ENCODE data around the gene AJUBA.
"Not testable (repeated sequence)": the region's sequence is repeated elsewhere in the genome, so short reads cannot be mapped to it uniquely, and the experiment has no call there.

Gene AJUBA

DNA sequence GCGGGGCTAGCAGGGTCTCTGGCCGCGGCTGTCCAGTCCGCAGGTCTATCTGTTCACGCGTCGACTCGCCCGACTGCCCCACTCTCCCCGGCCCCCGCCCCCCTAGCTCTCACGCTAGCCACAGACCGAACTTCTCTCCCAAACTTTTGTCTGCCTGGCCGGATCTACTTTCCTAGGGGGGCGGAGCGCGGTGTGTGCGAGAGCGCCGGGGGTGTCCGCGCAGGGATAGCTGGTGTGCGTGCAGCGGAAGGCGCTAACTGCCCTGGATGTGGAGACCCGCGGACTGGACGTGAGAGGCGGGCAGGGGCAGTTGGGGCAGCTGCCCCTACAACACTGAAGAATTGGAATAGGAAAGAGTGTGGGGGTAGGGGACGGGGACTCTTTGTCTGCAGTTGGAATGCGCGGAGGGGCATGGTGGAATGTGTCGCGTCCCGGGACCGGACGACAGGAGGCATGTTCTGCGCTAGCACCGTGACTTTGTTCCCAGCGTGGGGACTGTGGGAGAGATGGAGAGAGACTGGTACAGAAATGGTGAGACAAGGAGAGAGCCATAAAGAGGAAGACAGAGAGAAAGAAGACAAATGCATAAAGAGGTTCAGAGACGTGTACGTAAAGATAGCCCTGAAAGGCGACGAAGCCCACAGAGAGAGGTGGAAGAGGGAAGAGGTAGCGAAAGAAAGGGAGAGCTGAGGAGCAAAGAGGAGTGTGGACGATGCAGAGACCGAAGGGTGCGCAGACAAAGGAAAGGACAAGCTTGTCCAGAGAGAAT, at the start of gene AJUBA:
TSS of gene AJUBA (minus strand) at position 75 of the 769 bp plus-strand sequence. CDS start 285 bp downstream, outside the sequence.
- peak; percentile 97 for DNase-seq

DNA sequence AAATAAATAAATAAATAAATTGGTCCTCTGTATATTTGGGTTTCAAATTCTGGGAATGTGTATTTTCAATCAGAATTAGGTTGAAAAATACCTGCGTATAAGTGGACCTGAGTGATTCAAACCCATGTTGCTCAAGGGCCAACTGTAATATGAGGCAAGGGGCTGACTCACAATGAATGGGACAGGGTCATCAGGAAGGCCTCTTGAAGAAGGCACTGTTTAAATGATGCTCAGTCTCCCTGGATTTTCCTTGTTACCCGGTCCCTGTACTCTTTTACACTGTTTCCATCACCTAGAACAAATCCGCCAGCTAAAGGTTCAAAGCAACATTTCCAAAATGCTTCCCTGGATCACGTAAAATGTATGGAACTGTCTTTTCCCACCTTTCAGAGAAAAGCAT, 48.6 kb upstream of the AJUBA start:
- DNase-seq, result no peak

DNA sequence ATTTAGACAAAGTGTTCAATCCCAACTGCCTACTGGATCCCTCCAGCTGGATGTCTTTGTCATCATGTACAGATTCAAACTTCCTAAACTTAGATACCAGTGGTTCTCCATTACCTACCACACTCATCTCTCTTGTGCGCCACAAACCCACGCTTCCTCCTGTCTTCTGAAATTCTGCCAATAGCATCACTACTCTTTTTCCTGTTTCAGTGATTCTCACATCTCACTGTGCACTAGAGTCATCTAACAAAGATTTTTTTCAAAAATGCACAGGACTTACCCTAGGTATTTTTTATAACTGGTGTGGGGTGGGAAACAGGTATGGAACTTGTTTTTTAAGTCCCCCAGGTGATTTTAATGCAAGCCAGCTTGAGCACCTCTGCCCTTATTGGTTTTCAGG, 46.4 kb upstream of the AJUBA start:
- DNase-seq, result no peak

- DNase-seq, result no peak
These were observed 42.9 kb upstream of the AJUBA start for GRCh38 chr14:23025151-23025814.

GRCh38 chr14:23024612-23025075, 42.3 kb upstream of the AJUBA start:
- no peak for DNase-seq

DNA sequence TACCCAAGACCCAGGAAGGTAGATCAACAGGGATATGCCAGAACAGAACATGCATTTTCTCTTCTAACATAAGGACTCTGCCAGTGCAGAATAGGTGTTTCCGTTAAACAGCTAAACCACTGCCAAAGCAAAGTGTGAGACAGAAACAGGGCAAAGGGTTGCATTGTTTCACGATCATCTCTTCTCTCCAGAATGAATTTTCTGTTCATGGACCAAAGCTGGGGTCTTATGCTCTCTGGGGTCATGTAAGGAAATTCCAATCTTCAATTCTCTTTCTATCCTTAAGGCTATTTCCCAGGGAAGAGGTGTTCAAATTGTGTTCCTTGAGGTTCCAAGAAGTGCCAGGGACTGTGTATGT, 41.4 kb upstream of the AJUBA start:
- no peak for DNase-seq

GRCh38 chr14:23023022-23023794, 40.9 kb upstream of the AJUBA start:
- DNase-seq, result no peak

DNA sequence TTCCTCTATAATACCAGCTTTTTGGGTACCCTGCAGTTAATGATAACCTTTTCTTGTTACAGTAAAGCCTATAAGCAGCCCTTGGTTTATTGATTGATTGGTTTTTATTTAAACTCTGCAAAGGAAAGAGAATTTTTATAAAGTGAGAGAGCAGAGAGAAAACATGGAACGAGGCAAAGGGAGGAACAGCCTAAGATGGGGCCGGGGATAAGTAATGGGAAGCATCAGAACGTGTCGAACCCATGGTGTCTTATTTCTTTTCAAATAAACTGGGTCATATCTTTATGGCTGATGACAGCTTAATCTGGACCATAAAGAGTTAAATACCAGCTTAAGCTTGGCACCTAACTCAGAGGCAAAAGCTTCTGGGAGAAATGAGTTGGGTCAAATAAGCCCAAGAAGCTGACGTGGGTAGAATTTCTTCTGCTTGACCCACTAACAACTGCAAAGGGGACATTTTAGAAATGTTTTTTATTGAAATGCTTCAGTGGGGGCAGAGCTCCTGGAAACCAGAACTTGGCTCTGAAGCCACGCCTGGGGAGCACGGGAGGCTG, 39.6 kb upstream of the AJUBA start:
- no peak for DNase-seq

DNA sequence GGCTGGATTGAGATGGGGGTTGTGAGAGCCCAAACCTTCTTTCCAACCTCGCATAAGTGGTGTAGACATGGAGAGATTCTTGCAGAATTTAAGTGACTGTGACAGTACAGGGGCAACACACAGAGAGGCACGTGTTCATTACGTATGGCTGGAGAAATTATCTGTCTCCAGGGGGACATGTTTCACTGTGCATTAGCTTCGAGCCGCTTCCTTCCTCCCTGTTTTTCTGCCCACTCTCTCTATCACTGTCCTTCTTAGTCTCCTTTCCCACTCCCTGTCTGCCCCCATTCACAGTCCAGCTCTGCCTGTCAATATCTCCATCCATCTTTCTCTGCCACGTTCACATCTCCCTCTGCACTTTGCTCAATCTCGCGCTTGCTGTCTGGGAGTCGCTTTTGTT, 39.1 kb upstream of the AJUBA start:
- DNase-seq, result no peak

- DNase-seq, result no peak
These were observed 38.1 kb upstream of the AJUBA start for GRCh38 chr14:23020143-23021128.

DNA sequence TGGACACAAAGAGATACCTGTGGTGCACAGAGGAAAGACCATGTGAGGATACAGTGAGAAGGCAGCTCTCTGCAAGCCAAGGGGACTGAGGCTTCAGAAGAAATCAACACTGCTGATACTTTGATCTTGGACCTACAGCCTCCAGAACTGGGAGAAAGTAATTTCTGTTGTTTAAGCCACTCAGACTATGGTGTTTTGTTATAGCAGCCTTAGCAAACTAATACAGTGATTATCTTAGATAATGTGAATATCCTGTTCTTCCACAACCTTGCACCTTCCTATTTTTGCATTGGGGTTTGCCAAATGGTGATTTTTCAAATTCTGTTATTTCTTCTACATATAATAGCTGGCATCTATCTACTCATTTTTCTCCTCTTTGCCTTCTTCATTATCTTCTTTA, 35.8 kb upstream of the AJUBA start:
- no peak for DNase-seq

DNA sequence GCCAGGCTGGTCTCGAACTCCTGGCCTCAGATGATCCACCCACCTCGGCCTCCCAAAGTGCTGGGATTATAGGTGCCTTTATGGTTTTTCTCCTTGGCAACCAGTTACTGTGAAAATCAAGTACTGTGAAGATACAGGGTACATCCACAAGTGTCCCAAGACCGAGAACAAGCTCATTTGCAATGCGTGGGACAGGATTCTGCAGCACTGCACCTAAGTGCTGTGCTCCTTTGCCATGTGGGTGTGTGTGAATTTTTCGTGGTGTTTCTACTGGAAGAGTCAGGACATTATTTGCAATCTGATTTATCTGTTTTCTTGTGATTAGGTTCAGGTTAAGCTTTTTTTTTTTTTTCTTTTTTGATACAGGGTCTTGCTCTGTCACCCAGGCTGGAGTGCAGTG, 34.7 kb upstream of the AJUBA start:
- DNase-seq, result no peak

- no peak for DNase-seq
These were observed 33.3 kb upstream of the AJUBA start for GRCh38 chr14:23015618-23016017.

DNA sequence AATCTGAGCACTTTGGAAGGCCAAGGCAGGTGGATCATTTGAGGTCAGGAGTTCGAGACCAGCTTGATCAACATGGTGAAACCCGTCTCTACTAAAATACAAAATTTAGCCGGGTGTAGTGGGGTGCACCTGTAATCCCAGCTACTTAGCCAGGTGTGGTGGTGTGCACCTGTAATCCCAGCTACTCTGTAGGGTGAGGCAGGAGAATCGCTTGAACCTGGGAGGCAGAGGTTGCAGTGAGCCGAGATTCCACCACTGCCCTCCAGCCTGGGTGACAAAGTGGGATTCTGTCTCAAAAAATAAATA, 31.4 kb upstream of the AJUBA start:
- not testable (repeated sequence) for DNase-seq

DNA sequence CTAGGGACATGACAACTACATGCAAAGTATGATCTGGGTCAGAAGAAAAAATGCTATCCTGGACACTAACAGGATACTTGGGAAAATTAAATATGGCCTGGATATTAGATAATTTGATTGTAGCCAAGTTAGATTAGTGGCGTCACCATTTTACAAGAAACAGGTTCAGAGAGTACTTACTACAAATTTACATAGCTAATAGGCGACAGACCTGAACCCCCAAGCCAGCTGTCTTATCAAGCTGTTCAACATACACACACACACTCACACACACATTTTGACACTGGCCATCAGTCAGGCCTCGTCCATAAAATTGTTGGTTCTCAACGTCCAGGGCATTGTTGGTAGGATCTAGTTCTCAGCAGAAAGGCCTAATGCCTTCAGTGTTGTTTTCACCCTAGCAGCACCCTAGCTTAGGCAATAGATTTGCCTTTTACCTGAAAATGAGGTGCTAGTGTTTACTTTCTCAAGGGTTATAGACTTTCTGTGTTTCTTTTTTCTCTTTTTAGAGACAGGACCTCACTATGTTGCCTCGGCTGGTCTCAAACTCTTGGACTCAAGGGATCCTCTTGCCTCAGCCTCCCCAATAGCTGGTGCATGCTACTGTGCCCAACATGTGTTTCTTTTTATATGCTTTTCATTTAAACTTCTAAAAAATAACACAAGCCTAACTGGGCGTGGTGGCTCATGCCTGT, 30.9 kb upstream of the AJUBA start:
- DNase-seq, result no peak

DNA sequence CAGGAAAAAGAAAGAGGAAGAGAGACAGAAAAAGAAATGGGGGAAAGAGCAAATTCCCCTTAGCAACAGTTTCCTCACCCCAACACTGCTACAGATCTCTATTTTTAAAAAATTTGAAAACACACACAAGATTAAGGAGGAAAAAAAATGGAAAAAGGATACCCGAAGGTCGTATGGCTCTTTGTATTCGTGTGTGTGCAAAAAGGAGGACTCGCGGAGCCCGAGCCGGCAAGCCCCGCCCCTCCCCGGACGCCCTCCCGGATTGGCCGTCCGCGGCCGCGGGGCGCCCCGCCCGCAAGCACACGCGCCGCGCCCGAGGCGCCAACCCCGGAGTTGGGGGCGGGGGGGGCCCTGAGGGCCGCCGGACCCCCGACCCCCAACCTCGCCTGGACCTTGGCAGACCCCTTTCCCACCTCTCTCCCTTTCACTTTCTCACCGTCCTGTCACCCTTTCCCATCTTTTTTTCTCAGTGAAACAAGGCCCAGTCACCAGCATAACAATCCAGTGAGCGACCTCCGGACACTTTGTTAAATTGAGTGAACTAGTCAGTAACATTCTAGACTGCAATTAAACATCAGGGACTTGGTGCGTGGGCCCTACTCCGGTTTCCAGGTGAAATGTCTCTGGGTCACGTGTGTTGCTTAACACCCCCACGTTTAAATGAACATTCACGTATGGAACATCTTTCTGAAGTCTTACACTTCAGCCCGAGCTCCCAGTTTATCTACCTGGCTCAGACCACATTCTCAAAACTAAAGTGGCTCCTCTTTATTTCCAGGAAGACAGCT, 27.8 kb upstream of the AJUBA start, which contains the start of gene C14orf93:
TSS of gene C14orf93 (minus strand) at position 205 of the 788 bp plus-strand sequence. CDS start 11,120 bp downstream, outside the sequence.
- peak; percentile 75 for DNase-seq

DNA sequence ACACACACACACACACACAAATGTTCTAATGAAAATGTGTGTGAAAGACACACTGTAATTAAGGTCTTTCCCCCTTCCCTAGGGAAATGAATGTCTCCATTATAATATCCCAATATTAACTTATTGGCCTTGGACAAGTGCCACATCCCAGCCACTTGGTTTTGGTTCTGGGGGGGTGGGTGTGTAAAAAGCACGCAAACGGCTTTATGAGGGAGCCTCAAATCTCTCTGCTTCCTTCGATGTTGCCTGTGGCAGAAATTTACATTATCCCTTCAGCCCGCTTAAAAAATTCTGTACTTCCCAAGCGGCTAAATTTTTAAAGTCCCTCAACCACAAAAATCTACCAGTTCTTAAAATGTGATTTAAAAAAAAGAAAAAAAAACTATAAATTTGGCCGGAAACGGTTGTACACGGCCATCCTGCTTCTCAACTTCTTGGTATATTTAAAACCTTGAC, 27.2 kb upstream of the AJUBA start:
- DNase-seq, result no peak

DNA sequence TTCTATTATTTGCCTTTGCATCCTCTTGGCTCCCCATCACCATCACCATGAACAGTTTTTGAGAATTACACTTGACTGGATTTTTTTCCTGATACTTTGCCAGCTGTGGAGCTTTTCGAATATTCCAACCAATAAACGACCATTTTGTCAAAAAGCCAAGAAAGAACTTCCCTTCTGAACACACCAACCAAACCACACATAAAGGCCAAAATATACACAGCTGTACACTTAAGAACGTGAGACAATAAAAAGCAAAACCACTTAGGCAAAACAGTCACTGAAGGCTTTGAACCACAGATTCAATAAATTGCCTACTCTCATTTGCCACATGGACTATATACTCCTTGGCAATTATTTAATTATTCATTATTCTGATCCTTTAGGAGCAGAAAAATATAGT, 26.5 kb upstream of the AJUBA start:
- no peak for DNase-seq

DNA sequence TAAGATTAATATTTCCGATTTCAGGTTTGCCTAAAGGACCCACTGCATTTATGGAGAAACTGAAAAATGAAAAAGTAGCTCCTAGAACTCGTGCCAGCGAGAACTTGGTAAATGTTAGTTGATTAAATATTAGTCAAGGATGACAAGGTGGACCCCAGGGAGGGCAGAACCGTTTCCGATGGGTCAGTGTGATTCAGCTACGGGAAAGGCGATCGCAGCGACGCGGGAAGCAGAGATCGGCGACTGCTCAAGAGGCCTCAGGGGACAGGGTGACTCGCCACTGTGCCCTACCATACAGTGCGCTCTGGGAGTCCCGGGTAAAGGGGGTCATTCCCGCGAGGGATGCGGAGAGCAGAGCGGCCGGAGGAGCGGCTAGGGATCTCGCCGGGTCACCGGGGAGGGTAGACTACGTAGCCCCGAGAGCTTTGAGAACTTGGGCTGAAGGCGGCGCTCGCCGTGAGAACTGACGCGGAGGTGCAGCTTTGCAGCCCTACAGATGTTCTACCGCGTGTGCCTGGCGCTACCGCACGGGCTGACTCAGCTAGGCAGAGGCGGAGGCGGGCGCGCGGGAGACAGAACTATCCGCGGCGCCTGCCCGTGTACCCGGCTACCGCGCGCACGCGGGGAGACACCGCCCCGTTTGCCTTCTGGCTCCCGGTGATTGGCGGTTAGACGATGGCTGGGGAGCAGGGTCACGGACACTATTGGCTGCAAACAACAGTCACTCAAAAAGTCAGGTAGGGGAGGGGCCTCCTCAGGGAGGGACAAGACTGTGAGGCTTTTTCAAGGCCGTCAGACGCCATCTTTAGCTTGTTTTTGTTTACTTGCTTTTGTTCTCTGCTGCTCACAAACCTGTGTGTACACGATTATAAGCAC, 24.4 kb upstream of the AJUBA start:
- DNase-seq, result peak; percentile 98

DNA sequence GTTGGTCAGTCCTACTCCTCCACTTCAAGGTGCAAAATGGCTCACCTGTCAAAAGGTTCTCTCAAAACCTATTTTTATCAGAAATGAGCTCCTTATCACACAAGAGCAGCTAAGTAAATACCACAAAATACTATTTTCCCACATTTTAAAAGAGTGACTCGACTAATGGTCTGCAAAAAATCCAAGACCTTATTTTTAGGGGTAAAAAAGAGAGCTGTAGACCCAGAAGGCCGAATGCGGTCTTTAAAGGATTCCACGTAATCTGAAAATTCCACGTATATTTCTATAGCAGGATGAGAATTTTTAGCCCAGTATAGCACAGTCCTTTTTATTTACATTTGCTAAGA, 23.8 kb upstream of the AJUBA start:
- no peak for DNase-seq

Data from EL (cell line).